SK-N-SH (cell line): ENCODE measurements around the gene RAPGEF1.

Experiments
- CTCF ChIP-seq: fragments of 200-600 bp; sonication (generic); IDR thresholded peaks from 2 replicates; pipeline ENCODE4 v1.6.1; 2017; ENCODE audit warnings: antibody characterized with exemption, mild to moderate bottlenecking, moderate library complexity
- ELF1 ChIP-seq: IDR thresholded peaks from 2 replicates; pipeline ENCODE4 v1.4.0; 2012
- EP300 ChIP-seq, 2 experiments: IDR thresholded peaks; 2 replicates each; pipeline versions ENCODE4 v1.4.0 to v1.6.1; 2012; ENCODE audit warnings: borderline replicate concordance in 1 of 2, low read depth in 1 of 2, low read length in 1 of 2
- EZH2phosphoT487 ChIP-seq: fragments of 200-600 bp; sonication (generic); IDR thresholded peaks from 2 replicates; pipeline ENCODE4 v1.6.1; 2017; ENCODE audit warnings: low read depth, mixed run types, mild to moderate bottlenecking, antibody characterized with exemption, moderate library complexity, borderline replicate concordance
- FOXJ3 ChIP-seq: sonication (generic); formaldehyde crosslinking; IDR thresholded peaks from 2 replicates; pipeline ENCODE4 v1.5.1; 2020; ENCODE audit warnings: mild to moderate bottlenecking, missing genetic modification reagents
- GABPA ChIP-seq: IDR thresholded peaks from 2 replicates; pipeline ENCODE4 v1.4.0; 2012; ENCODE audit warnings: low read depth, mild to moderate bottlenecking
- NFIC ChIP-seq: IDR thresholded peaks from 2 replicates; pipeline ENCODE4 v1.4.0; 2012; ENCODE audit warnings: borderline replicate concordance
- PBX3 ChIP-seq: IDR thresholded peaks from 2 replicates; pipeline ENCODE4; 2012
- POLR2AphosphoS5 ChIP-seq: IDR thresholded peaks from 2 replicates; pipeline ENCODE4 v1.6.1; 2012; ENCODE audit warnings: low read depth, low read length
- REST ChIP-seq: IDR thresholded peaks from 2 replicates; pipeline ENCODE4 v1.6.1; 2012; ENCODE audit warnings: mild to moderate bottlenecking, low read depth, low read length, moderate library complexity
- TAF1 ChIP-seq: IDR thresholded peaks from 2 replicates; pipeline ENCODE4 v1.6.1; 2012; ENCODE audit warnings: low read depth, mild to moderate bottlenecking, low read length, moderate library complexity, borderline replicate concordance
- TCF12 ChIP-seq: IDR thresholded peaks from 2 replicates; pipeline ENCODE4 v1.4.0; 2012
- USF2 ChIP-seq: fragments of 150-350 bp; IDR thresholded peaks from 2 replicates; pipeline ENCODE4 v1.6.1; 2017; ENCODE audit warnings: antibody characterized with exemption, low read length, low read depth, borderline replicate concordance

GRCh38 chr9:131757549-131757948 is 17.7 kb upstream of the RAPGEF1 start:
- no peak for TF ChIP-seq CTCF
- no peak for TF ChIP-seq USF2
- no peak for TF ChIP-seq GABPA
- no peak for TF ChIP-seq TAF1
- no peak for TF ChIP-seq POLR2AphosphoS5
- no peak for TF ChIP-seq EZH2phosphoT487
- TF ChIP-seq NFIC: no peak
- TF ChIP-seq FOXJ3 (CRISPR knock-in tag): no peak
- TF ChIP-seq REST: no peak
- TF ChIP-seq TCF12: no peak
- TF ChIP-seq PBX3: no peak
- TF ChIP-seq EP300 (IDR thresholded peaks at IDR 0.05; ENCODE audit: borderline replicate concordance in 1 of 2, low read depth in 1 of 2, low read length in 1 of 2): no peak
- no peak for TF ChIP-seq ELF1
